ENCODE data around the gene SFXN5.

GRCh38 chr2:72953528-72953927 is 118.0 kb downstream of the SFXN5 start:
- TF ChIP-seq CTCF (IDR thresholded peaks at IDR 0.05) (no peak), POLR2A (IDR thresholded peaks at IDR 0.05) (no peak)

All from heart left ventricle (tissue), 13 donors.